Camera-type eye (tissue), 1 donor: Measurements from ENCODE around the gene LUC7L3. TPM values are rescaled to one million over a fixed set of nuclear protein-coding genes. Genes with fewer than 3 reads are reported as not detected.

Source experiments
- total RNA-seq: library from RNA; depleted of rRNA; stranded (reverse); fragments of >200 nt; gene quantifications from one replicate; pipeline ENCODE4 v1.2.3, GENCODE V29; 2014

The LUC7L3 gene
- total RNA-seq = 217 TPM

GRCh38 chr17:50719144-50719923 is at the start of gene LUC7L3:
Gene LUC7L3, plus strand, starts transcription at chr17:50719603. Its CDS starts 130 bp downstream, at chr17:50719733.

GRCh38 chr17:50707289-50708049 is 11.9 kb upstream of the LUC7L3 start, which contains the start of gene ANKRD40:
Gene ANKRD40, minus strand, starts transcription at chr17:50707914. Its CDS starts 260 bp downstream, at chr17:50707654.

GRCh38 chr17:50767446-50767845 is 48.0 kb downstream of the LUC7L3 start, which contains the start of gene ANKRD40CL:
Gene ANKRD40CL, minus strand, starts transcription at chr17:50767518. Its CDS starts 605 bp downstream, at chr17:50766913.

Other genes with a start within 250 kb of the LUC7L3 start
- gene RSAD1, start 240.7 kb upstream of the LUC7L3 start, total RNA-seq = 30.0 TPM
- 0.88 TPM for gene MYCBPAP, start 211.2 kb upstream of the LUC7L3 start, total RNA-seq
- 0.82 TPM for gene EPN3, start 186.9 kb upstream of the LUC7L3 start, total RNA-seq
- 41.8 TPM for gene SPATA20, start 172.4 kb upstream of the LUC7L3 start, total RNA-seq
- 23.5 TPM for gene CACNA1G, start 158.9 kb upstream of the LUC7L3 start, total RNA-seq
- 2.6 TPM for gene ABCC3, start 84.7 kb upstream of the LUC7L3 start, total RNA-seq
- gene ANKRD40, start 11.7 kb upstream of the LUC7L3 start, total RNA-seq = 30.3 TPM
- not detected for gene ANKRD40CL, start 47.9 kb downstream of the LUC7L3 start, total RNA-seq
- 8.5 TPM for gene WFIKKN2, start 116.0 kb downstream of the LUC7L3 start, total RNA-seq
- gene TOB1, start 146.8 kb downstream of the LUC7L3 start, total RNA-seq = 31.8 TPM